OCI-LY3 (cell line): ENCODE measurements around the gene ARHGEF28.

Source experiments
- H2AFZ ChIP-seq: fragments of 200-600, 300-600 bp; shearing (Covaris generic); 2 replicates; pipeline ENCODE4 v1.6.0; 2014; ENCODE audit warnings: antibody characterized with exemption, low read depth, low read length
- H3K27ac ChIP-seq: fragments of 200-600, 300-600 bp; sonication (generic); 2 replicates; pipeline ENCODE4 v1.5.1; 2014; ENCODE audit warnings: mild to moderate bottlenecking, low read length, moderate library complexity, mixed read lengths
- H3K27me3 ChIP-seq: fragments of 200-600, 300-600 bp; sonication (generic); 2 replicates; pipeline ENCODE4 v1.6.1; 2014; ENCODE audit warnings: low read depth, low read length, mixed read lengths
- H3K36me3 ChIP-seq: fragments of 200-600, 300-600 bp; sonication (generic); replicated peaks from 2 replicates; pipeline ENCODE3; 2014; ENCODE audit warnings: low read depth, low read length, mixed read lengths
- H3K4me1 ChIP-seq: fragments of 300-600, 200-600 bp; sonication (generic); 2 replicates; pipeline ENCODE4 v1.6.1; 2014; ENCODE audit warnings: low read length, mixed read lengths
- H3K4me2 ChIP-seq: fragments of 200-600, 300-600 bp; sonication (generic); 2 replicates; pipeline ENCODE4 v1.6.1; 2014; ENCODE audit warnings: low read length, mixed read lengths
- H3K4me3 ChIP-seq: fragments of 300-600, 200-600 bp; sonication (generic); 2 replicates; pipeline ENCODE4 v1.5.1; 2014; ENCODE audit warnings: antibody characterized with exemption, mild to moderate bottlenecking, low read length, moderate library complexity
- H3K79me2 ChIP-seq: fragments of 300-600, 200-600 bp; shearing (Covaris generic); 2 replicates; pipeline ENCODE4 v1.6.1; 2014; ENCODE audit warnings: mild to moderate bottlenecking, low read length, mixed read lengths
- H3K9ac ChIP-seq: fragments of 300-600, 200-600 bp; shearing (Covaris generic); 2 replicates; pipeline ENCODE4 v1.6.0; 2014; ENCODE audit warnings: mild to moderate bottlenecking, low read length, moderate library complexity
- H3K9me3 ChIP-seq: fragments of 200-600, 300-600 bp; shearing (Covaris generic); 2 replicates; pipeline ENCODE4 v1.6.1; 2014; ENCODE audit warnings: low read length, mixed read lengths; ENCODE audit not compliant: insufficient read depth
- H4K20me1 ChIP-seq: fragments of 200-600, 300-600 bp; sonication (generic); 2 replicates; pipeline ENCODE4 v1.6.1; 2016; ENCODE audit warnings: low read length, mixed read lengths; ENCODE audit not compliant: insufficient read depth
- CTCF ChIP-seq: fragments of 200-600, 300-600 bp; sonication (generic); IDR thresholded peaks from 2 replicates; pipeline ENCODE4 v1.5.1; 2014; ENCODE audit warnings: antibody characterized with exemption, low read length, low read depth
- EZH2phosphoT487 ChIP-seq: fragments of 200-600 bp; shearing (Covaris generic); IDR thresholded peaks from 2 replicates; pipeline ENCODE4 v1.6.1; 2018; ENCODE audit warnings: antibody characterized with exemption, mixed run types, low read depth

The ARHGEF28 gene, protein sequence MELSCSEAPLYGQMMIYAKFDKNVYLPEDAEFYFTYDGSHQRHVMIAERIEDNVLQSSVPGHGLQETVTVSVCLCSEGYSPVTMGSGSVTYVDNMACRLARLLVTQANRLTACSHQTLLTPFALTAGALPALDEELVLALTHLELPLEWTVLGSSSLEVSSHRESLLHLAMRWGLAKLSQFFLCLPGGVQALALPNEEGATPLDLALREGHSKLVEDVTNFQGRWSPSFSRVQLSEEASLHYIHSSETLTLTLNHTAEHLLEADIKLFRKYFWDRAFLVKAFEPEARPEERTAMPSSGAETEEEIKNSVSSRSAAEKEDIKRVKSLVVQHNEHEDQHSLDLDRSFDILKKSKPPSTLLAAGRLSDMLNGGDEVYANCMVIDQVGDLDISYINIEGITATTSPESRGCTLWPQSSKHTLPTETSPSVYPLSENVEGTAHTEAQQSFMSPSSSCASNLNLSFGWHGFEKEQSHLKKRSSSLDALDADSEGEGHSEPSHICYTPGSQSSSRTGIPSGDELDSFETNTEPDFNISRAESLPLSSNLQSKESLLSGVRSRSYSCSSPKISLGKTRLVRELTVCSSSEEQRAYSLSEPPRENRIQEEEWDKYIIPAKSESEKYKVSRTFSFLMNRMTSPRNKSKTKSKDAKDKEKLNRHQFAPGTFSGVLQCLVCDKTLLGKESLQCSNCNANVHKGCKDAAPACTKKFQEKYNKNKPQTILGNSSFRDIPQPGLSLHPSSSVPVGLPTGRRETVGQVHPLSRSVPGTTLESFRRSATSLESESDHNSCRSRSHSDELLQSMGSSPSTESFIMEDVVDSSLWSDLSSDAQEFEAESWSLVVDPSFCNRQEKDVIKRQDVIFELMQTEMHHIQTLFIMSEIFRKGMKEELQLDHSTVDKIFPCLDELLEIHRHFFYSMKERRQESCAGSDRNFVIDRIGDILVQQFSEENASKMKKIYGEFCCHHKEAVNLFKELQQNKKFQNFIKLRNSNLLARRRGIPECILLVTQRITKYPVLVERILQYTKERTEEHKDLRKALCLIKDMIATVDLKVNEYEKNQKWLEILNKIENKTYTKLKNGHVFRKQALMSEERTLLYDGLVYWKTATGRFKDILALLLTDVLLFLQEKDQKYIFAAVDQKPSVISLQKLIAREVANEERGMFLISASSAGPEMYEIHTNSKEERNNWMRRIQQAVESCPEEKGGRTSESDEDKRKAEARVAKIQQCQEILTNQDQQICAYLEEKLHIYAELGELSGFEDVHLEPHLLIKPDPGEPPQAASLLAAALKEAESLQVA (N-terminal part only)

DNA sequence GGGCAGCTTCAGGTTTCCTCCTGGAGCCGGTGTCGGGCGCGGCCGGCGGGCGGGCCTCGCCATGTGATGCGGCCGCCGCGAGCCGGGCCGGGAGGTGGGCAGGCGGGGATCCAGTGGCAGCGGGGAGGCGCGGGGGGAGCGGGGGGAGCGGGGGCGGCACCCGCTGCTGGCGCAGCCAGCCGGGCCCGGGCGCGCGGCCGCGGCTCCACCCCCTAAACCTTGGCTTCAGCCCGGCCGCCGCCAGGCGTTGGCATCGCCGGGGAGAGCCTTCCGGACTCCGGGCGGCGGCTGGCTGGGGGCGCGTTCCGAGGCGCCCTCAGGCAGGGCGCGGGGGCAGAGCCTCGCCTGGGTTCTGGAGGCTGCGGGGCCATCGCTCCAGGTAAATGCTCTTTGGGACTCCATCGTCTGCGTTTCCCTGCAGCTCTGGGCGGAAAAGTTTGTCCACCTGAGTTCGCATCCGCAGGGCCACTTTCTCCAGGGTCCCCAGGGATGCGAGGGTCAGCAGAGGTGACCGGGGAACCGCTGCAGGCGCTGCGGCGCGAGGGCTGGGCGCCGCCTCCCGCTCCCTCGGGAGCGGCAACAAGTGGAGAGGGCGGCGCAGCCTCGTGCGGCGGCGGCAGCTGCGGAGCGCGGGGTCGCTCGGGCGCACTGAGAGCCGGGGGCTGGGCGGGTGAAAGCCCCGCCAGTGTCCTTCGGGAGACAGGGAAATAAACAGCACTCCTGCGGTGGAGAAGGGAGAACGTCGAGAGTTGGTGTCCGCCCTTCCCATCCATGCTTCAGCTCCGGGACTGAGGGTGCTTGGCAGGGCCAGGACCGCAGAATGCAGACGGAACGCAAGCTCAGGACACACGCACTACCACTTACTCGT, at the start of gene ARHGEF28:
TSS of gene ARHGEF28 (plus strand) at position 253 of the 868 bp plus-strand sequence. CDS start 58,656 bp downstream, outside the sequence.
- H4K20me1 ChIP-seq: no peaks in the 10 kb centered on the region
- peaks cover 5% of the 10 kb centered on the region for H3K4me1 ChIP-seq
- no peaks in the 10 kb centered on the region for H3K36me3 ChIP-seq
- no peak within 1 kb of the TSS for H3K4me2 ChIP-seq
- no peak within 1 kb of the TSS for H3K9ac ChIP-seq
- no peaks in the 10 kb centered on the region for H3K27me3 ChIP-seq
- H3K79me2 ChIP-seq: no peaks in the 10 kb centered on the region
- no peak within 1 kb of the TSS for H2AFZ ChIP-seq
- no peak for TF ChIP-seq CTCF
- TF ChIP-seq EZH2phosphoT487: no peak
- H3K4me3 ChIP-seq: no peak within 1 kb of the TSS
- no peak within 1 kb of the TSS for H3K27ac ChIP-seq
- no peaks in the 10 kb centered on the region for H3K9me3 ChIP-seq

GRCh38 chr5:73582285-73583145, 43.5 kb upstream of the ARHGEF28 start:
- H3K4me1 ChIP-seq: no peaks in the 10 kb centered on the region; the same call in 1 of the 2 replicates
- peaks cover 12% of the 10 kb centered on the region for H3K36me3 ChIP-seq
- no peaks in the 10 kb centered on the region for H3K27me3 ChIP-seq
- no peak overlapping the region for H3K4me2 ChIP-seq
- H2AFZ ChIP-seq: no peak overlapping the region
- H3K9ac ChIP-seq: no peak overlapping the region
- H3K9me3 ChIP-seq: no peaks in the 10 kb centered on the region
- TF ChIP-seq CTCF: no peak
- no peak for TF ChIP-seq EZH2phosphoT487
- H3K79me2 ChIP-seq: no peaks in the 10 kb centered on the region
- no peak overlapping the region for H3K4me3 ChIP-seq
- no peaks in the 10 kb centered on the region for H4K20me1 ChIP-seq
- no peak overlapping the region for H3K27ac ChIP-seq

DNA sequence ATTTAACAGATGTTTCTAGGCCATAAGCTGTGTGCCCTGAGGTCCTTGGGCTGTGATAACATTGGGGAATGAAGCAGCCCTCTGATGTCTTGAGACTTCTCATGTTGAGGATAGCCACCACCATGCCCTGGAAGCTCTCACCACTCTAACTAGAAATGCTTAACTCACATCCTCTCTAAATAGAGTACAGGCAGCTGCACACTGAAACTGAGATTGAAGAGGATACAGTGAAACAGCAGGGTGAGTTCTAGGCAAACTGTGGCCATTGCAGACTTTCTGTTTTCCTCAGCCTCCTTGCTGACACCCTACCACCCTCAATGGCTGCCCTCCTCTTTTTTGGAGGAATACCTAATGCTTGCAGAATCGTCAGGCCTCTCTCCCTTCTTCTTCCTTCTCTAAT, 38.1 kb upstream of the ARHGEF28 start:
- Histone ChIP-seq H3K9ac (no peak overlapping the region), H2AFZ (no peak overlapping the region), H3K4me3 (no peak overlapping the region), H3K9me3 (no peaks in the 10 kb centered on the region), H3K27ac (no peak overlapping the region), H3K4me1 (peaks cover 5% of the 10 kb centered on the region), H3K79me2 (no peaks in the 10 kb centered on the region), H3K27me3 (no peaks in the 10 kb centered on the region), H3K36me3 (no peaks in the 10 kb centered on the region), H4K20me1 (no peaks in the 10 kb centered on the region), H3K4me2 (no peak overlapping the region)
- TF ChIP-seq EZH2phosphoT487 (no peak), CTCF (no peak)
